ENCODE results near the gene TMEM119. TPM values are rescaled to one million over a fixed set of nuclear protein-coding genes. Genes with fewer than 3 reads are reported as not detected.
"Not testable (repeated sequence)": the region's sequence is repeated elsewhere in the genome, so short reads cannot be mapped to it uniquely, and the experiment has no call there.

TMEM119 gene
- total RNA-seq, 2 donors from 2014 or later = 3.6 to 8.0 TPM

GRCh38 chr12:108592033-108592909, 5.6 kb downstream of the TMEM119 start:
- ATAC-seq (no peak), DNase-seq (no peak)
- intact Hi-C loops (cut with DNase I, micrococcal nuclease) = no loop called here

GRCh38 chr12:108591267-108591980, 6.5 kb downstream of the TMEM119 start:
- DNase-seq (no peak), ATAC-seq (no peak)
- intact Hi-C loops (cut with DNase I, micrococcal nuclease) = no loop called here

GRCh38 chr12:108590463-108590862, 7.4 kb downstream of the TMEM119 start:
- DNase-seq; intact Hi-C loops (cut with DNase I, micrococcal nuclease); ATAC-seq: not testable (repeated sequence)

- intact Hi-C loops (cut with DNase I, micrococcal nuclease) = no loop called here
- no peak for ATAC-seq
- DNase-seq = no peak
These were observed 8.0 kb downstream of the TMEM119 start for GRCh38 chr12:108589840-108590229.

GRCh38 chr12:108589028-108589839, 8.7 kb downstream of the TMEM119 start:
- DNase-seq (no peak), ATAC-seq (no peak)
- intact Hi-C loops (cut with DNase I, micrococcal nuclease) = no loop called here

- intact Hi-C loops (cut with DNase I, micrococcal nuclease) = no loop called here
- DNase-seq (no peak), ATAC-seq (no peak)
These were observed 10.1 kb downstream of the TMEM119 start for GRCh38 chr12:108587826-108588225.

- intact Hi-C loops (cut with DNase I, micrococcal nuclease) = no loop called here
- DNase-seq (no peak), ATAC-seq (no peak)
These were observed 11.6 kb downstream of the TMEM119 start for GRCh38 chr12:108586306-108586705.

GRCh38 chr12:108585864-108586263, 12.0 kb downstream of the TMEM119 start:
- no peak for DNase-seq
- intact Hi-C loops (cut with DNase I, micrococcal nuclease) = no loop called here
- no peak for ATAC-seq

GRCh38 chr12:108584456-108585065, 13.3 kb downstream of the TMEM119 start:
- intact Hi-C loops (cut with DNase I, micrococcal nuclease) = no loop called here
- ATAC-seq (no peak), DNase-seq (no peak)

- no peak for ATAC-seq
- no peak for DNase-seq
- intact Hi-C loops (cut with DNase I, micrococcal nuclease) = no loop called here
These were observed 13.9 kb downstream of the TMEM119 start for GRCh38 chr12:108583991-108584390.

- DNase-seq (no peak), ATAC-seq (no peak)
- intact Hi-C loops (cut with DNase I, micrococcal nuclease) = no loop called here
These were observed 14.7 kb downstream of the TMEM119 start for GRCh38 chr12:108582978-108583770.

GRCh38 chr12:108582509-108582908, 15.4 kb downstream of the TMEM119 start:
- ATAC-seq = no peak
- no peak for DNase-seq
- intact Hi-C loops (cut with DNase I, micrococcal nuclease) = no loop called here

- ATAC-seq = no peak
- no peak for DNase-seq
- intact Hi-C loops (cut with DNase I, micrococcal nuclease) = no loop called here
These were observed 16.3 kb downstream of the TMEM119 start for GRCh38 chr12:108581311-108582227.

- DNase-seq = no peak
- ATAC-seq = no peak
- intact Hi-C loops (cut with DNase I, micrococcal nuclease) = no loop called here
These were observed 17.4 kb downstream of the TMEM119 start for GRCh38 chr12:108580531-108580930.

- intact Hi-C loops (cut with DNase I, micrococcal nuclease) = no loop called here
- ATAC-seq (no peak), DNase-seq (no peak)
These were observed 19.1 kb downstream of the TMEM119 start for GRCh38 chr12:108578813-108579212.

GRCh38 chr12:108578264-108578663, 19.6 kb downstream of the TMEM119 start:
- intact Hi-C loops (cut with DNase I, micrococcal nuclease) = no loop called here
- ATAC-seq (no peak), DNase-seq (no peak)

GRCh38 chr12:108577458-108577857, 20.4 kb downstream of the TMEM119 start:
- DNase-seq (no peak), ATAC-seq (no peak)
- intact Hi-C loops (cut with DNase I, micrococcal nuclease) = no loop called here

All from left colon (tissue), 2 donors.